Renal pelvis (tissue), 4 donors: ENCODE results near the gene MBTPS1. TPM values are rescaled to one million over a fixed set of nuclear protein-coding genes. Genes with fewer than 3 reads are reported as not detected.

Experiments used
- DNase-seq: peaks from one replicate; pipeline ENCODE4 v3.0.0-alpha.2; 2013
- polyA plus RNA-seq, 3 donors: library from polyadenylated mRNA; unstranded; fragments of 120-200 nt; gene quantifications; one replicate each; pipeline ENCODE4 v1.2.1, GENCODE V29; 2013; ENCODE audit not compliant: insufficient read length in 3 of 3

Gene MBTPS1
- polyA plus RNA-seq, 3 donors = 108 to 118 (median 117) TPM

DNA sequence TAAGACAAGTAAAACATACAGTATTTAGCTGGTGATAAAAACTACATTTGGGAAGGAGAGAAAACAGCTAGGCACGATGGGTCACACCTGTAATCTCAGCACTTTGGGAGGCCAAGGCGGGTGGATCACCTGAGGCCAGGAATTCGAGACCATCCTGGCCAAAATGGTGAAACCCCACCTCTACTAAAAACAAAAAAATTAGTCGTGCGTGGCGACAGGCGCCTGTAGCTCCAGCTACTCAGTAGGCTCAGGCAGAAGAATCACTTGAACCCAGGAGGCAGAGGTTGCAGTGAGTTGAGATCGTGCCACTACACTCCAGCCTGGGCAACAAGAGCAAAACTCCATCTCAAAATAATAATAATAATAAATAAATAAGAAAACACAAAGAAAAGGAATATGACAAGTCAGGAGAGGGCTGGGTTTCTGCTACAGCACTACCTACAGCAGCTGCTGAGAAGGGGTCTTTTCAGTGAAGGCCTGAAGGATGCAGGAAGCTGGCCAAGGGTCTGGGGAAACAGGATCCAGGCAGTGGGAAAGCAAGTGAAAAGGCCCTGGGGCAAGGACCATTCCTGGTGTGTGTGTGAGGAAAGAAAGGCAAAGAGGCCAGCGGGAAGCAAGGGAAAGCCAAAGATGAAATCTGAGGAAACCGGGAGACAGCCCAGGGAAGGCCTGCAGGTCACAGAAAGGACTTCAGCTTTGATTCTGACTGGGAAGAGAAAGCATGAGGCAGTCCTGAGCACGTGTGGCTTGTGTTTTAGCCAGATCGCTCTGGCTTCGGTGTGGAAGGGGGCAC lies 10.6 kb downstream of the MBTPS1 start:
- DNase-seq = no peak

DNA sequence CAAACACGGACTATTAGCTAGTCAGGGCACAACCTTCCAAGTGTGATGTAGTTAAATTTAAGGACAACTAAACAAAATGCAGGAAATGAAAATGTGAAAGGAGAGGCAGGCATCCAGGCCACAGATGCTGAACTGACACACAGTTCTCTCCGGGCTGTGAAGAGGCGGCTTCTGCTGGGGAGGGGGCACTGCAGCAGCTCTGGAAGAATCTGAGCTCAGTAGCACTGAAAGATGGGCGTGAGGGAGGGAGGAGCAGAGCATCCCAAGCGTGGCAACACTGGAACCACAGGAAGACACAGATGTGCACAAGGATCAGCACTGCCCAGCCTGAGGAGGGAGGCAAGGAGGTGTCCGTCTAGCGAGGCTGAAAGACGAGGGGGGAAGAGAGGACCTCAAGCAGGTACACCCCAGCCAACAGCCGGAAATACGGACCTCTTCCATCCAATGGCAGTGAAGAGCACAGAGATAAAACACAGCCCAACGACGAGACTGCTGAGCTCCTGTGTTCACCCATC lies 11.4 kb downstream of the MBTPS1 start:
- DNase-seq = no peak

DNA sequence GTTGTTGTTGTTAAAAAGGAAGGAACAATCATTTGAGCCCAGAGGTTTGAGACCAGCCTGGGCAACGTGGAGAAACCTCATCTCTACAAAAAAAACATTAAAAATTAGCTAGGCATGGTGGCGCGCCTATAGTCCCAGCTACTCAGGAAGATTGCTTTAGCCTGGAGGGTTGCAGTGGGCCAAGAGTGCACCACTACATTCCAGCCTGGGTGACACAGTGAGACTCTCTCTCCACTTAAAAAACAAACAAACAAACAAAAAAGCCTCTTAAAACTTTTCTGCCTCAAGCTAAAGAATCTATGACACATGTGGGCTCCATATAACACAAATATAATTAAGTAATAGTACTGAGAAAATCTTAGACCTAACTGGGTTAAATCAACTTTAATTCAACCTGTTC lies 12.5 kb downstream of the MBTPS1 start:
- no peak for DNase-seq

DNA sequence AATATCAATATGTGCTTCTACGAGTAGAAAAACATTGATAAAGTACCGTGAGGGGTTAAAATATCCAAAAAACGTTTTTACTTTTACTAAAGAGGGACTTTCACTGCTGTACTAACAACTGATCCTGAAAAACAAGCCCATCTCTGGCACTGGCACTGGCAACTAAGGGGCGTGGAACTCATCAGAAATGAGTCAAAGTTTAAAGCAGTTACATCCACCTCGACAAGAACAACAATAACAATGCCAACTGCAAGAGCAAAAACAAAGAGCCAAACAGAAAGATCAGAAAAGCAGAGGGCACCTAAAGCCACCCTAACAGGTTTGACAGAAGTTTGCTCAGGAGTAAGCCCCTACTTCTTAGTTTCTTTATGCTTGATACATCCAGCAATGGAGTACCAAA lies 13.1 kb downstream of the MBTPS1 start:
- DNase-seq = no peak

DNA sequence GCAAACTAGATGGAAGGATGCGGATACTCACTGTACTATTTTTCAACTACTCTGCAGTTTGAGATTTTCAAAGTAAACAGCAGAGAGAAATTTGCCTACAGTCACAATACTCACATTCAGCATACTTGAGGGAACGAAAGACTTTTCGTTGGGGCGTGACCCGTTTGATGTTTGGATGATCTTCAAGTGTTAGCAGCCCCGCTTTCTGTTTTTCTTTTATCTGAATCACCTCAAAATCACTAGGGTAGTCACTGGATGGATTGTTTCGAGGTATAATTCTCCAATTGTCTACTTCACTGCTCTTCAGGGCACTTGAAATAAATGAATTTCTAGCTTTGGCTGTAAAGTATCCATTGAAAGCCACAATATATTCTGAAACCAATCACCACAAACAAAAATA lies 17.8 kb downstream of the MBTPS1 start:
- no peak for DNase-seq

DNA sequence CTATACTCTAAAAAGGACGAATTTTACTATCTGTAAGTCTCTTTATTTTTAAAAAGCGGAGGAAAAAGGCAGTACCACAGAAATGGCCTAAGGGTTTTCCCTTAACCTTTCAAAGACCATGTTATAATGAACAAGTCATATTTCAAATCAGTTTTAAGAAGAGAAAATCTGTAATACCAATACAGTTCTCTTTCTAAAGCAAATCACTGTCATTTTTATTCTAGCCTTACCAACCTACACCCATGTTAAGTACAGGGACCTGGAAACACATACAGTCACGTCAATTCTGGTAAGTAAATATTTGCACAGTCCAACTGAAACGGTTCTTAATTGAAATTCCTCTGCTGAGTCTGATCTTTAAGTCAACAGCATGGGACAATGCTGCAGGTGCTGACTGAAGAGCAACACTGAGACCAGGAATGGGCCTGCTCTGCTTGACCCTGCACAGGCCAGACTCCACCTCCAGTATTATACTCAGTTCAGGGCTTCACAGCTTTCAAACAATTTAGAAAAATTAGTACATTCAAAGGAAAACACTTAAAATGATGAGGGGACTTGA lies 20.2 kb downstream of the MBTPS1 start:
- DNase-seq = no peak

DNA sequence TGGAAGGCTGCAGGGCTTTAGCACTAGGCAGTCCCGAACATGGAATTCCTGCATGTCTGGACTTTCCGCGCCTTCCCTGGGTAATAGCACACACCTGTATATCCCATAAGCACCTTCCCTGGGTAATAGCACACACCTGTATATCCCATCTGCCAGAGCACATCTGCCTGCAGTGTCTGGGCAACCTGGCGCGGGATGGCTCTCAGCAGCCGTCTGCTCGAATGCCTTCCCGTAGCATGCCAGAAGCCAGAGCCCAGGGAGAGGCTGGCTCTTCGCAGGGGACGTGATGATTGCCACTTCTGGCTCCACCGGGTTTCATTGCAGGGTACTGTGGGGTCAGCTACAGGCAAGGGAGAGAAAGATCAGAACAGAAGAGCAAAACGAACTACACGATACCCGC lies 21.3 kb downstream of the MBTPS1 start:
- DNase-seq = no peak

DNA sequence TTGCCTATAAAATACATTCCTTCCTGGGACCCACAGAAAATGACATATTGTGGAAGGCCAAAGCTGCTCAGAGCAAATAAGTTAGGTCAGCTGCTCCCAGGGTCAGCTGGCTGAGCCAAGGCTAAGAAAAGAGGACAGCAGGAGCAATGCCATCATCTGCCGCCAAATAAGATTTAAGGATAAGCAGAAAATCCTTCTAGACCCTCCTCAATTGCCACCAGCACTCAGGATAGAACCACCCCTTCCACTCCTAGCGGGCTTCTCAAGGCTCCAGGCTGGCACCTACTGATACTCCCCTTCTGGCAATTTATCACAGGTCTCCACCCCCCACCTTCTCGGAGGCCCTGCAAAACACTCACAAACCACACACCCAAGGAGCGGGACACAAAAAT lies 22.9 kb downstream of the MBTPS1 start:
- DNase-seq = no peak

DNA sequence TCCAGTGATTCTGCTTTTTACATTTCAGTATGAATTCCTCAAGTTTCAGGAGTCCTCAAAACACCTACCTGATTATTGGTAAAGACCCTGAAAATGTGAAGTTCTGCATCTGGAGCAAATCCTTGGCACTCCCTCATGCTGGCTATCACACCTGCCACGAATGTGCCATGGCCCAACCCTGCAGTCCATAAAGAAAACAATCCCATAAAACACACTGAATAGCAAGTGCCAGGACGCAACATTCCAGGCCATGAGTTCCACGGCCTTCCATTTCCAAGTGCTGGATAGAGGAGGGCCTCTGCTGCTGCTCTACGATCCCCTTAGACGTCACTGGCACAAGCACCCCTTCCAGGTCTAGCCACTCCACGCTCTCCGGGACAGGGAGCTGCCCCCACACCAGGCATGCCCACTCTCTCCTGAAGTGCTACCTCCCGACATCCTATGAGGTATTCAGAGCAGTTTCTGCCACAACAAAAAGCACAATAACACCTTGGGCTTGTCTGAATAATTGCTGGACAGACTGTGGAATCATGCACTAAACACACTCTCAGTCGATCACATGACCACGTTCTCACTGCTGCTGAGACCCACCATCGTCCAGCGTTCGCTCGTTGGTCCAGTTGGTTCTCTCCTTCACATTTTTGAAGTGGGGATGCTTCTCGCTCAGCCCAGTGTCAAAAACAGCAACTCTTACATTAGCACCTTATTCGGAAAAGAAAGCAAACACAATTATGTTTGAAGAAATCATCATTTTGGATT lies 23.4 kb downstream of the MBTPS1 start:
- DNase-seq = no peak

DNA sequence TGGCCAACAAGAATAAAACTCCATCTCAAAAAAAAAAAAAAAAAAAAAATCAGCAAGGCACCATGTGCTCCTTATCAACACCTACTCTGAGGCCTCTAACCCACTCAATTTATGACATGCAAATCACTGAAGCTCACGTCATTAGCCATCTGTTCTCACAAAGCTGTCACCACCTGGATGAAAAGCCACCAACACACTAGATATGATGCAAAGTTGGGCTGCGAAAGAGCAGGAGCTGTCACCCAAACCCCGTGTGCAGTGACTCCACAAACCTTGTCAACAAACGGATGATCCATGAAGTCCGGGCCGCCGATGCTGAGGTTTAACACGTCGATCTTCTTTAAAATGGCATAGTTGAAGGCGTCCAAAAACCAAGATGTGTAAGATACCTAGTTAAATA lies 25.3 kb downstream of the MBTPS1 start:
- DNase-seq = no peak

DNA sequence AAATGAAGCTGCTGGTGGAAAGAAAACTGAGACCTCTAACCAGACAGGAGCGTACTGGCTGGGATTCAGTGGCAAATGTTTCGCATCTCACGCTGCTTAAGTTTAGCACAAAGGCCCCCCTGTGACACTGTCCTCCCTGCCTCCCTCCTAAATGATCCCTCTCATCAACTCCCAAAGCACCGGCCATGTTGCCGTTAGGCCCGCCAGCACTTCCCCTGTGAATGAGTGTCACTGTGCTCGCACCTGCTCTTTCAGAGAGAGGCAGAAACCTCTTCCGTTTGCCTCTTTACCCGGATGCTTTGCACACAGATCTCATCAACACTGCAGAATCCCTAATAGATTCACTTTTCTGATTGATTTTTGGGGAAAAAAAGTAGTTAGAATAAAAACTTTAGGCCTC lies 26.5 kb downstream of the MBTPS1 start:
- no peak for DNase-seq

DNA sequence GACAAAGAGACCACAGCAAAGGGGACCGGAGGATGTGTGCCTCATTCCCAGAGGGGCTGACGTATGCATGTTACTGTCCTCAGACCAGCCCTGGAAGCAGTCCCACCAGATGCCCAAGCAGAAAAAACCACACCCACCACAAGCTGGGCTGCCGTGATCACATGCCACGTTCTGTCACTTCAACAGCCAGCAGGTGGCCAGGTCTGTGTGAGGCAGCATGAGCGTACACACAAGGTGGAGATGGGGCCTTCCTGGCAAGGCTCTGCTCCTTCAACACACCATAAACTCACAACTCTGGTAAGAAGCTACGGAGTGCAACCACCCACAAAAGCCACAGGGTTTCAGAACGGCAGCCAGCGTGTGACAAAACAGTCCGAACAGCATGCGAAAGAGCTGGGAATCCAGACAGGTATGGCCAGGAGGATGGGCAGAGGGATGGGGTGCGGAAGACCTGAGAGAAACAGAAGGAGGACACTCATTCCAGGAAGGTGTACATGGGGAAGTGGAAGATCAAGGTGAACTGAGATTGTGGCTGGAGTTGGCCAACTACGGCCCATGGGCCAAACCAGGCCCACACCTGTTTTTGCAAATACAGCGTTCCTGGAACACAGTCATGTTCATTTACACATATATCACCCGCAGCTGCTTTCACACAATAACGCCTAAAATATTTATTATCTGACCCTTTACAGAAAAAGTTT lies 27.9 kb downstream of the MBTPS1 start:
- DNase-seq = no peak

DNA sequence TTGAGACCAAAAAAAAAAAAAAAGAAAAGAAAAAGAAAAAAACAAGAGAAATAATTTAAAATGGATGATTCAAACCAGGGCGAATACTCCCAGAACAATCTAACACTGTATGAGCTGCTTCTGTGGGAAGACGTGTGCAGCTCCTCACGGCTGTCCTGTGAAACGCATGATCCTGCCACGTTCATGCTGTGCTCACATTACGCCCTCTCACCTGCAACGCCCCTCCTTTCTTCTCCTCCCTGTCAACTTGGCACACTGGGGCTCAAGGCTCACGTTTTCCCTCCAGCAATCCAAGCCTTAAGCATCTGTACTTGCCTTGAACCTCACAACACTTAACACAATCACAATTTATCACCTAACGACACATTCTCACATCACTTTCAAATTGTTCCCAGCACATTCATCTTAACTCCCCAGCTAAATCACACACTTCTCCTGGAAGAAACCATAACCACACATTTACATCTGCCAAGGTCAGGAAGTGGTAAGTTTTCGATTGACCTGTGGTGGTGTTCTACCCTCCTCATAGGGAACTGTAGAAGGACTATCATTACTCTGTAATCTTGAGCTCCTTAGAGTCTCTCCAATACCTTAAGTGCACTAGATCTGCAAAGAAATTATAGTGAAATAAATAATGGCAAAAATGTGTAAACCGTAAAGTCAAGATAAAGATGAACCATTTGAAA lies 29.1 kb downstream of the MBTPS1 start:
- DNase-seq = no peak

DNA sequence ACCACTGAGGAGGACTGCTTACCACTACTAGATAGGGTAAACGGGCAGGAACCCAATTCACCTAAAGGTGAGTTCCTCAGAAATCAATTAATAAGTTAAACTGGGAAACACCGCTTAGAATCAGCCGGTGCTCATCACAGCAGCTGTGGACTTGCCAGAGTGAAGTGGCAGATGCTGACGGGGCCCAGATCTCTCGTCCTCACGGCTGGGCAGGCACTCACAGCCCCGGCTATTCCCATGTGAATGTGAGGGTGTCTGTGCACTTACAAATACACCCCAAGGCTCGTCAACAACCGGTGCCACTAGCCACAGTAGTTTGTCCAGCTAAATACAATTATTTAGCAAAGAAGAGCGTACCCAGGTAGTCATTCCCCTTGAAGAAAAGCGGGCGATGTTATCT lies 29.7 kb downstream of the MBTPS1 start:
- no peak for DNase-seq

DNA sequence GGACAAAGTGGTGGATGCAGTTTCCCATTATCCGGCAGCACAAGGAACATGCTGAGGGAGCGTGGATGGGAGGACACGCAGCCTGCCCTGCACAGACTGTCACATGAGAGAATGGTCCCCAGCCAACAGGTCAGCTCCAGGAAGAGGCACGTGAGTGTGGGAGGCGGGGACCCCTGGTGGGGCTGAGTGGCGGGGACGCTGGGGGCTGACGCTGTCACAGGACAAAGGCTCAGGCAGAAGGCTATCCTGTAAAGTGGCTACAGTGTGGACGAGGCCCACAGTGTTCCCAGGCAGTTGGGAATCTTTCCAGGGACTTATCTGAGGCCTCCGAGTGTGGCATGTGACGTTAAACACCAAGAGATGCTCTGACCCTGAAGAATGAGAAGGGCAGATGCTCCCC lies 30.4 kb downstream of the MBTPS1 start:
- no peak for DNase-seq

DNA sequence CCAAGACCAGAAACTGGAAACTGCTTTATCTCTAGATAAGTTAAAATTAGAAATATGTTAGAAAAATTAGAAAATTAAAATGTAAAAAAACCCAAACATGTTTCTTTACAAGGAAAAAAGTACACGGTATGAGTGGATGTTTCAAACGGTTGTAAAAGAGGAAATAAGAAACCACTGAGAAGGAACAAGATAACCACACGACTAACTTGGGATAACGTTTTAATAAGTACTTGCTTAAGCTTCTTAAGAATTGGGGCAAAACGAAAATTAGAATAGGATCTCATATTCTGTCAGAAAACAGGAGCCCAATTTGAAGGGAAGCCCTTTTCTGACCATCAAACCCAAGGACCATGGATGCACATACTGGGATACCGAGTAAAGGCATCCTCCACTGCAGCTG lies 31.0 kb downstream of the MBTPS1 start:
- no peak for DNase-seq

DNA sequence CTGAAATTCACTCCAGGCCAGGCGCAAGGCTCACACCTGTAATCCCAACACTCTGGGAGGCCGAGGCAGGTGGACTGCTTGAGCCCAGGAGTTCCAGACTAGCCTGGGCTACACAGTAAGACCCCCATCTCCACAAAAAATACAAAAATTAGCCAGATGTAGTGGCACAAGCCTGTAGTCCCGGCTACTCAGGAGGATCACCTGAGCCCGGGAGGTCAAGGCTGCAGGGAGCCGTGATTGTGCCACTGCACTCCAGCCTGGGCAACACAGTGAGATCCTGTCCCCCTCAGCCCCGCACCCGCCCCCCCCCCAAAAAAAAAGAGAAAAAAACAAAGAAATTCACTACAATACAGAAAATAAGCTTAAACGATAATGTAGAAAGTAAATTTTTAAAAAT lies 31.5 kb downstream of the MBTPS1 start:
- DNase-seq = no peak

DNA sequence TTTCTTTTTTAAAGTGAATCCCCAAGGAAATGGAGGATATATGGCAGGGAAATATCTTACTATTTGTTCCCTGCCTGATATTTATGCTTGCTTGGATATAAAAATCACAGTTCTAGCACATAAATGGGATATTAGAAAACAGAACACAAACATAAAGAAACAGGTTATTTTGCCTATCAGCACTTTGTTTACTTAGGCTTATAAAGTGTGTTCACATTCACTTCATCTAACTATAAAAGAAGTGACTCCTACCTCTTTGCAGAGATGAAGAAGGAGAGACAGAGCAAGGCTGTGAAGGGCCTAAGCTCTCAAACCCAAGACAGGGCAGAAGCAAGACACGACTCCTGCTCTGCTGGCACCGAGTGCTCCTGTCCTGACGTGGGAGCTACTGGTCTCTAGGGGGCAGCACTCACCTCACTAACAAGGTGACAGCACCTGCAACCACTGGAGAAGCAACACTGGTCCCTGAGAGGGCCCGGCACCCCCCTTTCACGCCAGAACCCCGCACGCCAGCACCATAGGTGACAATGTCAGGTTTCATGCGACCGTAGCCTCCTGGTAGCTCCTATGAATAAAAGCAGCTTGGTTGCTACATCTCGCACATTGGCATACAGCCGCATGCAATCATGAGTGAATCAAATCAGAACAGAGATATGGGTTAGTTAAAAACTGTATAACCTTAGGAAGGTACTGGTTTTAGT lies 32.0 kb downstream of the MBTPS1 start:
- DNase-seq = peak; percentile 67

DNA sequence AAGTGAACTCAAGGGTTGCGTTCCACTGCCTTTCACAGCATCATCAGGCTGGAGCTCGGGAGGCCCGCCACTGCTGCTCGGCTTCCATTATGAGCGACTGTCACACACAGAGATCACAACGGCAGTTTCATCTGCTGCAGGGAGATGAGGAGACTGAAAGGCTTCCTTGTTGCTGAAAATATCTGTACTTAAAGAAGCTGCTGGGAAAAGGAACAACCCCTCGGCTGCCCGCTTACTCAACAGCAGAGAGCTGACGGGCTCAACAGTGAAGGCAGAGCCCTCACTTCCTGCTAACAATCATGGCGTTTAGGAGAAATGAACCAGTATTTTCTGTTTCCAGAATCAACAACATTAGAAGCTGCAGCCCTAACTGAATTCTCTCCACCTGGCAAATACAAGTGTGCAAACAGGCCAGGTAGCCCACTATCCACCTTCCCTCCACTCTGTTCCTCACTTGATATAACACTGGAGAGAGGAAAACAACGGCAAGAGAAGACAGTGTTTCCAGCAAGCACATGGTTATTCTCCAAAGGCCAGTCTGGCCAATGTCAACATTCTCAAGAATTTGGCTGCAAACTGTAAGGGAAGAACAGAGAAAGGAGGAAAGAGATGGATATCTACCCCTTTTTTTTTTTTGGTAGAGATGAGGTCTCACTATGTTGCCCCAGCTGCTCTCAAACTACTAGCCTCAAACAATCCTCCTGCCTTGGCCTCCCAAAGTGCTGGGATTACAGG lies 33.7 kb downstream of the MBTPS1 start:
- no peak for DNase-seq

DNA sequence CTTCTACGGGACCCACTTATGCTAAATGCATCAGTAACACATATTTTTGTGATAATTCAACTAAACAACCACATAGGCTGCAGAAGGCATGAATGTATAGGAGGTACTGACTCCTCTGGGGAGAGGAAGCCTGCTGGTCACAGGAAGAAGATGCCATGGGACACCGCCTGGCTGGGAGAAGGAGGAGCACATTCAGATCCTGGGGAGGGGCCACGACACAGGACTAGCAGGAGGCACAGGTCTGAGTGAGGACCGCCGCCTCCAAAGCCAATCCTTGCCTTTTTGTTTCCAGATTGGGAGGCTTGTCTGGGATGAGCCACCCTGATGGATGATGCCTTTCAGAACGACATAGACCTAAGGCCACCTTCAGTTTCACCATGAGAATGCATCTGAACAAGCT lies 34.6 kb downstream of the MBTPS1 start:
- DNase-seq = no peak
